Ectodermal cell (in vitro differentiated cells): ENCODE data around the gene NR6A1.

Experiments used
- H3K27ac ChIP-seq: 2 replicates; pipeline ENCODE4 v1.7.0; 2013; ENCODE audit warnings: mild to moderate bottlenecking, low read depth, low read length; ENCODE audit not compliant: insufficient read depth, poor library complexity, severe bottlenecking
- H3K27me3 ChIP-seq: 2 replicates; pipeline ENCODE4 v1.7.0; 2013; ENCODE audit warnings: mild to moderate bottlenecking, low read length; ENCODE audit not compliant: insufficient read depth, control insufficient read depth, poor library complexity, severe bottlenecking
- H3K36me3 ChIP-seq: one replicate; pipeline ENCODE4 v1.7.0; 2013; ENCODE audit warnings: low read length; ENCODE audit not compliant: control insufficient read depth, insufficient read depth
- H3K4me1 ChIP-seq: one replicate; pipeline ENCODE4 v1.7.0; 2013; ENCODE audit warnings: low read length; ENCODE audit not compliant: control insufficient read depth, insufficient read depth
- H3K4me3 ChIP-seq: 2 replicates; pipeline ENCODE4 v1.7.0; 2013; ENCODE audit warnings: low read depth, low read length, control low read depth; ENCODE audit not compliant: insufficient read depth
- H3K9me3 ChIP-seq: 2 replicates; pipeline ENCODE4 v1.7.0; 2013; ENCODE audit warnings: mild to moderate bottlenecking, low read length, moderate library complexity; ENCODE audit not compliant: control insufficient read depth
- WGBS, 2 experiments: methylation state at CpG; one replicate each; pipeline ENCODE4 v1.1.7; 2013; ENCODE audit warnings: missing lambda C conversion rate in 2 of 2; 5-methylcytosine and 5-hydroxymethylcytosine counted together

Gene NR6A1

DNA sequence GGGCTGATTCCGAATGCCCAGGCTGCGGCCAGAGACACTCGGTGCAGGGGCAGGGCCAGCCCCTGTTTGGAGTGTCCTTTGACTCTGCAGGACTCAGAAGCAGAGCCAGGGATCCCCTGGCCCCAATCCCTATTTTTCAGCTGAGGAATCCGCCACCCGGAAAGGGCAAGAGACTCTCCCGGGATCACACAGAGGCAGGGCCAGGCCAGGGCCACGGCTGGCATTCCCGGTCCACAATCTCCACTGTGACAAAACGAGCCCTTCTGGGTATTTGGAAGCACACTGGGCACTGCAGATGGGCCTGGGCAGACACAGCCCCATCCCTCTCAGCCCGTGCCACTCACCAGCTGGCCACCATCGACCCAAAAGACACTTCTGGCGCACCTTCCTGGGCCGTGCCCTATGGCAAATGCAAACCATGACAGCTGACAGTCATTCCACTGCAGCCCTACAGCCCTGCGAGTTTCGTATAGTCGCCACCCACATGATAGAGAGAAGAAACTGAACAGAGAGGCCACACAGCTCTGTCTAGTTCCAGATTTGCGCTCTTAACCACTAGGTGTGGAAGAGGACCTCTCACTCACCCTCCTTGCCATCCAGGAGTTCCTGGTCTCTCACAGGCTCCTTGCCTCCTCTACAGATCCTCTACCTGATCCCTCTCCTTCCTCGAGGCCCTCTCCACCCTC, 277.2 kb downstream of the NR6A1 start:
- H3K27me3 ChIP-seq: no peaks in the 10 kb centered on the region
- H3K4me3 ChIP-seq: no peak overlapping the region
- no peak overlapping the region for H3K27ac ChIP-seq
- H3K4me1 ChIP-seq: peaks cover 26% of the 10 kb centered on the region
- no peaks in the 10 kb centered on the region for H3K36me3 ChIP-seq
- no peaks in the 10 kb centered on the region for H3K9me3 ChIP-seq
- 91 to 93% methylated on average over 18 of the region's 18 CpGs for whole genome bisulfite sequencing, 2 experiments

DNA sequence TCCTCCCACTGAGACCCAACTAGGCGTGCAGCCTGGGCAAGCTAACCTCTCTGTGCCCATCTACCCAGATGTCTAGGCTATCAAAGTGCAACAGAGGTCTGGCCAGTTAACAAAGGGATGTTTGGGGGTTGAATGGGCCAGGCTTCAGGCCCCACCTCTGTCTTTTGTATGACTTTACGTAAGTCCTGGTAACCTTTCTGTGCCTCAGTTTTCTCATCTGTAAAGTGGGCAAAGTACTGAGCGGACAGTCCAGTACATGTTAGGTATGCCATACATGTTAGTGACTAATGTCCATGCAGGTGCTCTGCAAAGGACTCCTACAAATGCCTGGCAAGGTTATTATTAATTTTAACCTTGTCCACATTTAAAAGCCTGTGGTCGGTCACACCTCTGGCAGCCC, 277.9 kb downstream of the NR6A1 start:
- Histone ChIP-seq H3K36me3 (no peaks in the 10 kb centered on the region), H3K27ac (no peak overlapping the region), H3K4me1 (peaks cover 22% of the 10 kb centered on the region), H3K4me3 (no peak overlapping the region), H3K9me3 (no peaks in the 10 kb centered on the region), H3K27me3 (no peaks in the 10 kb centered on the region)
- WGBS, 2 experiments: 94% methylated on average over 4 of the region's 4 CpGs

DNA sequence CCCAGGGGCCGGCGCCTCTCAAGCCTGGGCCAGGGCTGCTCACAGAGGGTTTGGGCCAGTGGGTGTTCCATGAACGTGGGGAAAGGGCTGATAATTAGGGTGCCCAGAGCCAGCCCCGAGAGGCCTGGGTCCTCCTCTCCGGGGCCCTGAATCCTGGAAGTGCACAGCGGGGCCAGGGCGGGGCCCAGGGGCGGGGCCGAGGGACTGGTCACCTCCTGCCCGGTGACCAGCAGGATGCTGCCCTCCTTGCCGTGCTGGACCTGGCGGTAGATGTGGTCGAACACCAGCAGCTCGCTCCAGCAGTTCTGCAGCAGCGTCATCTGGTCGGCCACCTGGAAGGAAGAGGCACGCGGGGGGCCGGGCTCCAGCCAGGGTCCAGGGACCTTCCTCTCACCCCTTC, 278.3 kb downstream of the NR6A1 start:
- Histone ChIP-seq H3K9me3 (no peaks in the 10 kb centered on the region), H3K4me3 (no peak overlapping the region), H3K4me1 (peaks cover 21% of the 10 kb centered on the region), H3K27me3 (no peaks in the 10 kb centered on the region), H3K27ac (no peak overlapping the region), H3K36me3 (no peaks in the 10 kb centered on the region)
- WGBS, 2 experiments: 82 to 85% methylated on average over 19 of the region's 19 CpGs

DNA sequence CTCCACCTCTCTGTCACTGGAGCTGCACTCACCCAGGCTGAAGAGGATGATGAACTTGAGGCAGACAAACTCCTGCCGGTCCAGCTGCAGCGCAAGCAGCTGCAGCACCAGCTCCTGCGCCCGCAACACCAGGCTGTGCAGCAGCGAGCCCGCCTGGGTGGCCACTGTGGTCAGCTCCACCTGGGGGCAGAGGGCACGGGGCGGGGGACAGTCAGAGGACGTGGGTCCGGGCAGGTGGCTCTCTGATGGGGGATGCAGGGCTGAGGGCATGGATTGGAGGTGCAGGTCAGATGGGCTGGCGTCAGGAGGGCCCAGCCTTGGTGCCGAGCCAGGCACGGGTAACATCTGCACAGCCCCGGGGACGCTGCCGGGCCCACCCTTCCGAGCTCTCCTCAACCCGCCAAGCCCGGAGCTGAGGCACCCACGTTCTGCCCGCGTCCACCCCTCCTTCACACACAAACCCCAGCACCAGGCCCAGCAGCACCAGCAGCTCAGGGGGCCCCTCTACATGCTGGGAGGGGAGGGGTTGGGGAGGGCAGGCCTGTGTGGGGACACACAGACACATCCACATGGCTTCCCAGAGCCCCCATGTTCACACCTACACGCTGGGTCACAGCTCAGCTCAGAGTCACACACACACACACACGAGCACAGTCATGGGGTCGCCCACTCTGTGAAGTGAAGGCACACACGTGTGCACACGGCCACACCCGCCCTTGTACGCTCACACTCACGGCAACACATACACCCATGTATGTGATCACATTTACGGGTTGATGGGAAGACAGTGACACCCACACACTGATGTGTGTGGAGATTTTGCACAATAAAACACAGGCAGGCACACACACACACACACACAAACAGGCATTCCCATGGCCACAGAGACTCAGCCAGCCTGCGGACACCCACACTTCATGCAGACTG, 279.8 kb downstream of the NR6A1 start:
- Histone ChIP-seq H3K36me3 (no peaks in the 10 kb centered on the region), H3K27me3 (no peaks in the 10 kb centered on the region), H3K9me3 (no peaks in the 10 kb centered on the region), H3K4me3 (no peak overlapping the region), H3K4me1 (peaks cover 31% of the 10 kb centered on the region), H3K27ac (no peak overlapping the region)
- 92 to 94% methylated on average over 32 of the region's 32 CpGs for WGBS, 2 experiments

DNA sequence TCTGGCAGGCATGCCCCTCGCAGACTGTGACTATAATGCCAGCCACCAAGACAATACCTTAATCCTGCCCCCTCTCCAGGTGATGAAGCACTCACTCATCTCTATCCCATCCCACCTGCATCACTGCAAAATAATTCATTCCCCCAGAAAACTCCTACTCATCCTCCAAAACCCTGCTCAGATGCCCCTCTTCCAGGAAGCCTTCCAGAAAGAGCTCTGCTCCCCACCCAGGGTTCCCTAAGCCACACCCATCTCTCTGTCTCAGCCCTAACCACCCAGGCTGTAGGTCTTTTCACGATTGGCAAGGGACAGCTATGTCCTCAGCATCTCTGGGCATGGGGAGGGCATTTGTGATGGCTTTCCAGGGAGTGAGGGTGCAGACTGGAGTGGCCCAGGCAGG, 281.1 kb downstream of the NR6A1 start:
- no peaks in the 10 kb centered on the region for H3K27me3 ChIP-seq
- no peak overlapping the region for H3K4me3 ChIP-seq
- WGBS, 2 experiments: 63 to 74% methylated on average over 2 of the region's 2 CpGs
- H3K4me1 ChIP-seq: peaks cover 44% of the 10 kb centered on the region
- H3K27ac ChIP-seq: no peak overlapping the region
- no peaks in the 10 kb centered on the region for H3K36me3 ChIP-seq
- no peaks in the 10 kb centered on the region for H3K9me3 ChIP-seq

DNA sequence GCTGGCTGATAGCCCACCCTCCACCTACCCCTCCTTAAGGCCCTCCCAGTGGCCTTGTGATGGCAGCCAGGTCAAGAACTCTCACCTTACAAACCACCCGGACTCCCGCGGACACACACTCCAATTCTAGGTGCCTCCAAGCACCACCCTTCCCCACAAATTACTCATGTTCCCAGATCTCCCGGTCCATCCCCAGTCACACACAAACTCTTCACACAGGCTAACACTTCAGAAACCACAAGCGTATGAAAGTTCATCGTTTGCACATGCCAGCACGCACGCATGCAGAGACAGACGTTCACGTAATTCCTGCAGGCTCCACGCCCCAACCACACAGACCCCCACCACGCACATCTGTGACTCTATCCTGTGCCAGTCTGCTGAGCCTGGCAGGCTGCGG, 281.9 kb downstream of the NR6A1 start:
- Histone ChIP-seq H3K27ac (no peak overlapping the region), H3K4me1 (peaks cover 41% of the 10 kb centered on the region), H3K4me3 (no peak overlapping the region), H3K9me3 (no peaks in the 10 kb centered on the region), H3K36me3 (no peaks in the 10 kb centered on the region), H3K27me3 (no peaks in the 10 kb centered on the region)
- WGBS, 2 experiments: 92% methylated on average over 13 of the region's 13 CpGs

DNA sequence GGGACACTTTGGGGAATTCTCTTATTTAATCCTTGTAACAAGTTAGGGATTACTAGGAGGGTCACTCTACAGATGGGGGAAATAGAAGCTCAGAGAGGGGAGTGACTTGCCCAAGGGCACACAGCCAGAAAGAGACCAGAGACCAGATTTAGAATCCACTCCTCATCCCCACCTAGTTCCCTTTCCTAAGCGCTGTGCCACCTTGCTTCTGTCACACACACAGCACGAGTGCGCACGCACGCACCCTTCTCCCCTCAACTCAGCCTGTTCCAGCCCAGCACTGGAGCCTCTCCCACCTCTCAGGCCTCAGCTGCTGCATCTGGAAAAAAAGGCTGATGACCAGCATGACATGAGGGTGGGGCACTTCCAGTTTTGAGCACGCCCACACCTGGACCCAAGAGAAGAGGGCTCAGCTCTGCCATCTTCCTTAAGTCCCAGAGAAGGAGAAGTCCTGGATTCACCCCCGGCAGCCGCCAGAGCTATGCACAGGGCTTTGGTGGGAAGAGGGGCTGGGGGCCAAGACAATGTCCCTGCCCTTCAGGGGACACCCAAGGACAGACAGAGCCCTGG, 282.4 kb downstream of the NR6A1 start:
- Histone ChIP-seq H3K27ac (no peak overlapping the region), H3K27me3 (no peaks in the 10 kb centered on the region), H3K4me1 (peaks cover 38% of the 10 kb centered on the region), H3K9me3 (no peaks in the 10 kb centered on the region), H3K4me3 (no peak overlapping the region), H3K36me3 (no peaks in the 10 kb centered on the region)
- 93 to 95% methylated on average over 8 of the region's 8 CpGs for WGBS, 2 experiments

DNA sequence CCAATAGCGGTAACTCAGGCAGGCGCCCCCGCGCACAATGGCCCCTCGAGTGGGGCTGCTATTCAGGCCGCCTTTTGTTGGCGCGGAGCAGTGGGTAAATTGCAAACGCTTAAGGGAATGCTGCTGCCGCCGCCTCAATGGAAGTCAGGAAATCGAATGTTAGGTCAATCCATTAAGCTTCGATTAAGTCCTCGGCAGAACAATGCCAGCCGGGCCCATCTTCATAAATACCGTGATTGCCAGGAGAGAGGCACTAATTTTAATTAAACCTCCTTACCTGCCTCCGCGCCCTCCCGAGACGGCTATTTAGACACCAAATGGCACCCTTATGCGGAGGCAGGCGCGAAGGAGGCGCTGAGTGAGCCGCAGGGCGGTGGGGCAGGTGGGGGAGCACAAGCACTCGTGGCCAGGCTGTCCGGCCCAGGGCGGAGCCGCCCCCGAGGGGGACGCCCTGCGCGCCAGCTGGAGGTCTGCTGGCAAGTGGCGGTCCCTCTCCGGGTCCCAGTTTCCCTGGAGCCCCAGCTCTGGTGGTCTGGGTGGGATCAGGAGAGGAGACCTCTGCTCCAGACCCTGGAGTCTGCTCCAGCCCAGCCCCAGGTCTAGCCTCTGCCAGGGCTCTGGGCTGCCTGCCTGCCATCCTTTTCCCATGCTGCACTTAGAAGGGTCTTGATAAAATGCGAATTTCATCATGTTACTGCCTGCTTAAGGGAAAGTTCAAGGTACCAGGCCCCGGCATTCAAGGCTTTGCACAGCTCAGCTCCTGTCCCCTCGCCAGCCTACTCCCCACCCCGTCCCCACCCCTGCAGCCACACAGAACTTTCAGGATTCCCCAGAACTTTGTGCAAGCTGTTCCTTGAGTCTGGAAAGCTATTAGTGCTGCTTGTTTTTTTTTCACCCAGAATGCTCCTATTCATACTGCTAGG, 283.6 kb downstream of the NR6A1 start:
- Histone ChIP-seq H3K4me1 (peaks cover 28% of the 10 kb centered on the region), H3K9me3 (no peaks in the 10 kb centered on the region), H3K27ac (peak overlapping the region; percentile 6), H3K36me3 (no peaks in the 10 kb centered on the region), H3K27me3 (no peaks in the 10 kb centered on the region), H3K4me3 (no peak overlapping the region)
- WGBS, 2 experiments: 75 to 78% methylated on average over 40 of the region's 40 CpGs

DNA sequence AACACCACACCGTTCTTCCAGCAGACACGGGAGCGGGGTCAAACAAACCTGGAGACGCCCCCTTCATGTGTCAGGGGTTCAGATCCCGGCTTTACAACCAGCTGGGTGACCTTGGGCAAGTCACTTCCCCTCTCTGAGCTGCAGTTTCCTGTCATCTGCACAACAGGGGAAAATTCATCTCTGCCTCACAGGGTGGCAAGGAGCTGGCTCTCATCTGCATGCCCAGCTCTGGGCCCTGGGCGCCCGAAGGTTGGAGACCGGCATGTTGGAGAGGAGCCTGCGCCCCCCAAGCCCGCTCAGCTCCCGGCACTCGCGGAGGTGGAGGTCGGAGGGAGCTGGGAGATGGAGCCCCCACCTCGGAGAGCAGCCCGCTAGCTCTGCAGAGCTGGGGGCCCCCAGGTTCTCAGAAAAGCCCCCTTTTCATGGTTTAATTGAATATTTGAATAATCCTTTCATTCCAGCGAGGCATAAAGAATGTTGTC, 284.3 kb downstream of the NR6A1 start:
- Histone ChIP-seq H3K27ac (peak overlapping the region; percentile 6), H3K27me3 (no peaks in the 10 kb centered on the region)
- WGBS, 2 experiments: 83 to 88% methylated on average over 17 of the region's 17 CpGs

More for the DNA sequence above, 284.3 kb downstream of the NR6A1 start:
- Histone ChIP-seq H3K4me3 (no peak overlapping the region), H3K36me3 (no peaks in the 10 kb centered on the region), H3K4me1 (peaks cover 32% of the 10 kb centered on the region), H3K9me3 (no peaks in the 10 kb centered on the region)
